Peyer's patch (tissue), 4 donors: ENCODE results near the gene NDRG4. TPM values are rescaled to one million over a fixed set of nuclear protein-coding genes. Genes with fewer than 3 reads are reported as not detected.

Experiments used
- DNase-seq, 3 donors: peaks; one replicate each; pipeline ENCODE4 v3.0.0-alpha.2; 2017 to 2019
- H3K27ac ChIP-seq, 4 donors: fragments of 200-600 bp; sonication (generic); one replicate each; pipeline ENCODE4 v1.5.1; 2016 to 2019
- H3K27me3 ChIP-seq, 2 donors: fragments of 200-600 bp; sonication (generic); one replicate each; pipeline ENCODE4 v1.5.1; 2019
- H3K36me3 ChIP-seq, 3 donors: fragments of 200-600 bp; sonication (generic); one replicate each; pipeline ENCODE4 v1.5.1; 2016 to 2019
- H3K4me1 ChIP-seq, 4 donors: fragments of 200-600 bp; sonication (generic); one replicate each; pipeline ENCODE4 v1.5.1; 2016 to 2019
- H3K4me3 ChIP-seq, 4 donors: fragments of 200-600 bp; sonication (generic); 1 replicate in 3 of 4; 2 replicates in 1 of 4; pipeline ENCODE4 v1.5.1; 2016 to 2019; ENCODE audit warnings: mild to moderate bottlenecking in 1 of 4
- H3K9me3 ChIP-seq, 4 donors: fragments of 200-600 bp; sonication (generic); one replicate each; pipeline ENCODE4 v1.5.1; 2016 to 2019; ENCODE audit warnings: mild to moderate bottlenecking in 1 of 4
- POLR2A ChIP-seq, 2 donors: fragments of 450-650 bp; IDR thresholded peaks; one replicate each; pipeline ENCODE4 v1.5.1; 2017; ENCODE audit warnings: antibody characterized with exemption in 2 of 2, mild to moderate bottlenecking in 2 of 2, moderate library complexity in 2 of 2
- total RNA-seq, 4 donors: library from RNA; depleted of rRNA; stranded (reverse); fragments of >200 nt; gene quantifications; one replicate each; pipeline ENCODE4 v1.1.0, GENCODE V29; 2016
- TF ChIP-seq, protein P1 (sequence below), 6 experiments: fragments of 450-650 bp in 4 of 6; fragments of 200-600 bp in 2 of 6; sonication (generic) in 1 of 6; IDR thresholded peaks; one replicate each; pipeline ENCODE4 v1.5.1; 2017 to 2019; ENCODE audit warnings: antibody characterized with exemption in 6 of 6, mild to moderate bottlenecking in 3 of 6, moderate library complexity in 1 of 6

Gene NDRG4
- total RNA-seq, 4 donors from 2014 or later: 2.1 to 7.1 (median 4.9) TPM; not detected in 1

DNA sequence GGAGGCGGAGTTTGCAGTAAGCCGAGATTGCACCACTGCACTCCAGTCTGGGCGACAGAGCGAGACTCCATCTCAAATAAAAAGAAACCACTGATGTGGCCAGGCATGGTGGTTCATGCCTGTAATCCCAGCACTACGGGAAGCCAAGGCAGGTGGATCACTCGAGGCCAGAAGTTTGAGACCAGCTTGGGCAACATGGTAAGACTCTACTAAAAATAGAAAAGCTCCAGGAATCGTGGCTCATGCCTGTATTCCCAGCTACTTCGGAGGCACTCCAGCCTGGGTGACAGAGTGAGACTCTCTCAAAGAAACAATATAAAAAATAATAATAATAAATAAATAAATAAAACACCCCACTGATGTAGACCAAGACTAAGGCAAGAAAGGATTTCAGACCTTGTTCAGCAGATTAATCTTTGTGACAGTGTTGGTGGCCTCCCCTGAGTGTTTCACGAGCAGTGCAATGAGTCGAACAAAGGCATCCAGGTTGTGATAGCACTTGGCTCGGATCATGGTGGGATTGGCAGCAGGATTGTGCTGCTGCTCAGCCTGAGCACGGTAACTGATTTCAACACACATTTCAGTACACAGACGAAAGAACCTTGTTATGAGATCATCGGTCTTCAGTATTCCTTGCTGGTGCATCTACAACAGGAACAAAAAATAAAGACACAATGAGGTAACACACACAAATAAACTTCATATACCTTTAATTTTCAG lies 34.0 kb downstream of the NDRG4 start:
- DNase-seq: no peak
- Histone ChIP-seq H3K36me3 (peaks cover 0 to 98% (median 0%) of the 10 kb centered on the region in 3 donors), H3K9me3 (no peaks in the 10 kb centered on the region), H3K4me1 (no peaks in the 10 kb centered on the region), H3K27ac (no peak overlapping the region), H3K27me3 (no peaks in the 10 kb centered on the region), H3K4me3 (no peak overlapping the region)
- TF ChIP-seq, protein P1, sequence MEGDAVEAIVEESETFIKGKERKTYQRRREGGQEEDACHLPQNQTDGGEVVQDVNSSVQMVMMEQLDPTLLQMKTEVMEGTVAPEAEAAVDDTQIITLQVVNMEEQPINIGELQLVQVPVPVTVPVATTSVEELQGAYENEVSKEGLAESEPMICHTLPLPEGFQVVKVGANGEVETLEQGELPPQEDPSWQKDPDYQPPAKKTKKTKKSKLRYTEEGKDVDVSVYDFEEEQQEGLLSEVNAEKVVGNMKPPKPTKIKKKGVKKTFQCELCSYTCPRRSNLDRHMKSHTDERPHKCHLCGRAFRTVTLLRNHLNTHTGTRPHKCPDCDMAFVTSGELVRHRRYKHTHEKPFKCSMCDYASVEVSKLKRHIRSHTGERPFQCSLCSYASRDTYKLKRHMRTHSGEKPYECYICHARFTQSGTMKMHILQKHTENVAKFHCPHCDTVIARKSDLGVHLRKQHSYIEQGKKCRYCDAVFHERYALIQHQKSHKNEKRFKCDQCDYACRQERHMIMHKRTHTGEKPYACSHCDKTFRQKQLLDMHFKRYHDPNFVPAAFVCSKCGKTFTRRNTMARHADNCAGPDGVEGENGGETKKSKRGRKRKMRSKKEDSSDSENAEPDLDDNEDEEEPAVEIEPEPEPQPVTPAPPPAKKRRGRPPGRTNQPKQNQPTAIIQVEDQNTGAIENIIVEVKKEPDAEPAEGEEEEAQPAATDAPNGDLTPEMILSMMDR (IDR thresholded peaks at IDR 0.05): no peak
- TF ChIP-seq POLR2A (IDR thresholded peaks at IDR 0.05): no peak

DNA sequence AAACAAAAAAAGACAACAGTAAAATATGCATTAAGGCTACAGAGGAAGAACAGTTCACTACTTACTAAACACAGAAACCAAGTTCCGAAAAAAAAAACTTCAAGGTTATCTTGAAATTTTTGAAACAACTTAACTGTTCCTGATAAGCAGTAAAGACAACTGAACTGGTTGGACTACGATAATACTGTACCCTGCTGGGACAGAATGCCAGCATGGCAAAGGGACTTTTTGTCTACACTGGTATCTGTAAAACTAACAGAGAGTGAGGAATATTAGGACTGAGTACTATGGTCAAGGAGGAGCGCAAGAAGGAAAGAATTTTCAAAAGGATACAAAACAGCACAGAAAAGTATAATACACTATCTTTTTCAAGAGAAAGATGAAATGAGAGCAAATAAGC lies 35.2 kb downstream of the NDRG4 start:
- no peak overlapping the region for H3K4me3 ChIP-seq
- no peak for TF ChIP-seq POLR2A (IDR thresholded peaks at IDR 0.05)
- TF ChIP-seq, protein P1 (IDR thresholded peaks at IDR 0.05): no peak
- no peaks in the 10 kb centered on the region for H3K9me3 ChIP-seq
- no peak overlapping the region for H3K27ac ChIP-seq
- DNase-seq: no peak
- peaks cover 0 to 97% (median 0%) of the 10 kb centered on the region in 3 donors for H3K36me3 ChIP-seq
- H3K27me3 ChIP-seq: no peaks in the 10 kb centered on the region
- H3K4me1 ChIP-seq: no peaks in the 10 kb centered on the region

DNA sequence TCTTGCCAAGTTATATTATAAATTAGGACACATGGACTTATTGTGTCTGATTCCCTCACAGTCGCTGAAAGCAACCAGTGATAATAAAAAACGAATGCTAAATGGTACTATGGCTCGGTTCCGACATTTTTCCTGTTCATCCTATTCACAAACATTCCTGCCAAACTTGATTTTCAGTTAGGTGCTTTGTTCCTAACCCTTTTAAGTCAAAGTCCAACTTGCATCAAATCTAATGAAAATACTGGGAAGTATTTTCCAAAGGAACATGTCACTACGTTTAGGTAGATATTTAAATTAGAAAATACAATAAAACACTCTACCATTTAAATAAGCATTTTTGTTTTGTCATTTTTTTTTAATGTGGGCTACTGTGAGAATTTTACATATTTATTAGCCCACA lies 36.3 kb downstream of the NDRG4 start:
- peaks cover 0 to 97% (median 0%) of the 10 kb centered on the region in 3 donors for H3K36me3 ChIP-seq

DNA sequence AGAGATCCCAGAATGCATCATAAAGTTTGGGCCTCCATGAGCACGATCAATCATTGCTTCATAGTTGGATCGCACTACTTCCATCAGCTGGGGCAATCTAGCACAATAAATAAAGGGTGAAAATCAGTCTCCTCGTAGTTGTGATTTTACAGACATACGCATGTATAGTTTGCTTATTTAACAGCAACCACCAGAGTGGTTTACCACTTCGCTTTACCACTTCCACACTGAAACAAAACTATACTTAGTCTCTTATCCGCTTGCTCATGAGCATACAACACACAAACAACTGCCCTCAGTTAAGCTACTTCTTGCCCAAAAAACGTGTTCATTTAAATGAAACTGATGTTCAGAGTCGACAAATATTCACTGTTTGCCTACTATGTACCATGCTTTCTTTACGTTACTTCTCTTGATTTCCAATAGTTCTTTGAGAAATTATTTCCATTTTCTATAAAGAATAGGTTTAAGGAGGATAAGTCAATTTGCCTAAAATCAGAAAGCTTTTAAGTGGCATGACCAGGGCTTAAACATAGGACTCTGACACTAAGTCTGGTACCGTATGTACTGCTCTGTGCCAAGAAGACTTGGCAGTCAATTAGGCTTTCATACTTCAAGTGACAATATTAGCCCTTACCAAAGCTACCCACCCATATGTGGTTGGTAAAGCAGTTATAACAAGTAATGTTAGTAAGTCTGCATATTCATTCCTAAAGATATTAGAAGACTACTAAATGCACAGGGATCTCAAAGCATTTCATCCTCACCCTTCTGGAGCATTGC lies 37.4 kb downstream of the NDRG4 start:
- peaks cover 0 to 97% (median 0%) of the 10 kb centered on the region in 3 donors for H3K36me3 ChIP-seq
- DNase-seq: no peak

More for the DNA sequence above, 36.3 kb downstream of the NDRG4 start:
- Histone ChIP-seq H3K27me3 (no peaks in the 10 kb centered on the region), H3K9me3 (no peaks in the 10 kb centered on the region), H3K27ac (no peak overlapping the region), H3K4me3 (no peak overlapping the region), H3K4me1 (no peaks in the 10 kb centered on the region)
- DNase-seq: no peak
- TF ChIP-seq, protein P1 (IDR thresholded peaks at IDR 0.05): no peak
- TF ChIP-seq POLR2A (IDR thresholded peaks at IDR 0.05): no peak

DNA sequence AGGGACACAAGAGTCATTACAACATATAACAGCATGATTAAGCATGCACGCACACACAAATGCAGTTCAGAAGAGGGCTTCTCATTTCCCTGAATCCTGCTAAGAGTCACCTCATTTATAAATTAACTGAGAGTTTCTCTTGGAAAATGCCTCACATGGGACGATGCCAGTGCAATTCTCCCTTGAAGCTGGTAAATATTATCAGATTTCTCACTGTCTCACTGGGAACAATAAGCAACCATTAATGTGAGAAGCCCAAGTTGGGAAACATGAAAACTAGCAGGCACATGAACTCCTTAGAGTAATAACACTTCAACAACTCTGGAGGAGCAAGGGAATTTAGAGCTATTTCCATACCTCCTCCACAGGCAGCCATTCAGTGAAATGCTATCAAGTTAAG lies 41.8 kb downstream of the NDRG4 start:
- H3K4me1 ChIP-seq: no peaks in the 10 kb centered on the region
- peaks cover 0 to 99% (median 0%) of the 10 kb centered on the region in 3 donors for H3K36me3 ChIP-seq
- no peak overlapping the region for H3K4me3 ChIP-seq
- no peaks in the 10 kb centered on the region for H3K27me3 ChIP-seq
- no peaks in the 10 kb centered on the region for H3K9me3 ChIP-seq
- TF ChIP-seq, protein P1 (IDR thresholded peaks at IDR 0.05): no peak
- TF ChIP-seq POLR2A (IDR thresholded peaks at IDR 0.05): no peak
- H3K27ac ChIP-seq: no peak overlapping the region
- no peak for DNase-seq

More for the DNA sequence above, 37.4 kb downstream of the NDRG4 start:
- TF ChIP-seq POLR2A (IDR thresholded peaks at IDR 0.05): no peak
- TF ChIP-seq, protein P1 (IDR thresholded peaks at IDR 0.05): no peak
- H3K4me3 ChIP-seq: no peak overlapping the region
- H3K27ac ChIP-seq: no peak overlapping the region
- no peaks in the 10 kb centered on the region for H3K27me3 ChIP-seq
- H3K4me1 ChIP-seq: no peaks in the 10 kb centered on the region
- H3K9me3 ChIP-seq: no peaks in the 10 kb centered on the region
